ENCODE results near the gene REXO4. TPM values are rescaled to one million over a fixed set of nuclear protein-coding genes. Genes with fewer than 3 reads are reported as not detected.
"Not testable (repeated sequence)": the region's sequence is repeated elsewhere in the genome, so short reads cannot be mapped to it uniquely, and the experiment has no call there.

The REXO4 gene
- total RNA-seq, 1 donor from 2014 or later: 22.5 TPM

GRCh38 chr9:133396952-133397351 is 20.9 kb downstream of the REXO4 start:
- Histone ChIP-seq H3K4me2 (ENCODE audit: low read length) (no peak overlapping the region), H2AFZ (ENCODE audit: low read depth, low read length) (no peak overlapping the region), H3K27ac (ENCODE audit: low read depth, low read length) (no peak overlapping the region), H3K27me3 (ENCODE audit: insufficient read depth, low read length) (peaks cover 2% of the 10 kb centered on the region), H3K79me2 (ENCODE audit: insufficient read depth, low read length) (no peaks in the 10 kb centered on the region), H3K4me1 (ENCODE audit: insufficient read depth, low read length) (no peaks in the 10 kb centered on the region), H3K36me3 (ENCODE audit: insufficient read depth, low read length) (no peaks in the 10 kb centered on the region), H4K20me1 (ENCODE audit: insufficient read depth, low read length) (peaks cover 2% of the 10 kb centered on the region), H3K9ac (ENCODE audit: low read length) (no peak overlapping the region), H3K4me3 (ENCODE audit: insufficient read depth, low read depth, low read length) (no peak overlapping the region), H3K9me3 (ENCODE audit: insufficient read depth, low read depth, low read length) (no peaks in the 10 kb centered on the region)
- Mint-ChIP-seq H3K27ac (ENCODE audit: unreplicated experiment) (no peak overlapping the region), H3K4me1 (ENCODE audit: low read depth, unreplicated experiment) (no peaks in the 10 kb centered on the region), H3K4me3 (ENCODE audit: unreplicated experiment) (no peak overlapping the region), H3K27me3 (ENCODE audit: low read depth, unreplicated experiment) (peaks cover 38% of the 10 kb centered on the region), H3K36me3 (ENCODE audit: low read depth, unreplicated experiment) (no peaks in the 10 kb centered on the region), H3K9me3 (ENCODE audit: unreplicated experiment) (no peaks in the 10 kb centered on the region)
- TF ChIP-seq CTCF (IDR thresholded peaks at IDR 0.05; ENCODE audit: insufficient read depth, low read depth, low read length): no peak
- TF ChIP-seq EZH2 (IDR thresholded peaks at IDR 0.05; ENCODE audit: insufficient read depth, low read length): no peak
- FAIRE-seq (no peak), DNase-seq (ENCODE audit: low read depth) (no peak)

- Histone ChIP-seq H2AFZ (ENCODE audit: low read depth, low read length) (no peak overlapping the region), H3K27ac (ENCODE audit: low read depth, low read length) (no peak overlapping the region), H3K36me3 (ENCODE audit: insufficient read depth, low read length) (no peaks in the 10 kb centered on the region), H3K27me3 (ENCODE audit: insufficient read depth, low read length) (peaks cover 2% of the 10 kb centered on the region), H3K4me3 (ENCODE audit: insufficient read depth, low read depth, low read length) (no peak overlapping the region), H4K20me1 (ENCODE audit: insufficient read depth, low read length) (no peaks in the 10 kb centered on the region), H3K4me2 (ENCODE audit: low read length) (no peak overlapping the region), H3K79me2 (ENCODE audit: insufficient read depth, low read length) (no peaks in the 10 kb centered on the region), H3K9ac (ENCODE audit: low read length) (no peak overlapping the region), H3K4me1 (ENCODE audit: insufficient read depth, low read length) (no peaks in the 10 kb centered on the region), H3K9me3 (ENCODE audit: insufficient read depth, low read depth, low read length) (no peaks in the 10 kb centered on the region)
- FAIRE-seq (no peak), DNase-seq (ENCODE audit: low read depth) (no peak)
- Mint-ChIP-seq H3K4me3 (ENCODE audit: unreplicated experiment) (no peak overlapping the region), H3K27me3 (ENCODE audit: low read depth, unreplicated experiment) (peaks cover 48% of the 10 kb centered on the region), H3K36me3 (ENCODE audit: low read depth, unreplicated experiment) (no peaks in the 10 kb centered on the region), H3K4me1 (ENCODE audit: low read depth, unreplicated experiment) (no peaks in the 10 kb centered on the region), H3K9me3 (ENCODE audit: unreplicated experiment) (no peaks in the 10 kb centered on the region), H3K27ac (ENCODE audit: unreplicated experiment) (no peak overlapping the region)
- no peak for TF ChIP-seq CTCF (IDR thresholded peaks at IDR 0.05; ENCODE audit: insufficient read depth, low read depth, low read length)
- TF ChIP-seq EZH2 (IDR thresholded peaks at IDR 0.05; ENCODE audit: insufficient read depth, low read length): no peak
These were observed 23.0 kb downstream of the REXO4 start for GRCh38 chr9:133394687-133395271.

- no peak overlapping the region for H3K4me3 ChIP-seq (ENCODE audit: insufficient read depth, low read depth, low read length)
- H3K36me3 Mint-ChIP-seq (ENCODE audit: low read depth, unreplicated experiment): no peaks in the 10 kb centered on the region
- TF ChIP-seq EZH2 (IDR thresholded peaks at IDR 0.05; ENCODE audit: insufficient read depth, low read length): no peak
- no peak for TF ChIP-seq CTCF (IDR thresholded peaks at IDR 0.05; ENCODE audit: insufficient read depth, low read depth, low read length)
- no peak overlapping the region for H3K4me2 ChIP-seq (ENCODE audit: low read length)
- FAIRE-seq: no peak
- no peaks in the 10 kb centered on the region for H3K79me2 ChIP-seq (ENCODE audit: insufficient read depth, low read length)
- no peaks in the 10 kb centered on the region for H3K9me3 Mint-ChIP-seq (ENCODE audit: unreplicated experiment)
- no peaks in the 10 kb centered on the region for H3K4me1 ChIP-seq (ENCODE audit: insufficient read depth, low read length)
- H3K4me3 Mint-ChIP-seq (ENCODE audit: unreplicated experiment): no peak overlapping the region
- H3K9me3 ChIP-seq (ENCODE audit: insufficient read depth, low read depth, low read length): no peaks in the 10 kb centered on the region
- no peaks in the 10 kb centered on the region for H3K36me3 ChIP-seq (ENCODE audit: insufficient read depth, low read length)
- peaks cover 2% of the 10 kb centered on the region for H3K27me3 ChIP-seq (ENCODE audit: insufficient read depth, low read length)
- H3K4me1 Mint-ChIP-seq (ENCODE audit: low read depth, unreplicated experiment): no peaks in the 10 kb centered on the region
- DNase-seq (ENCODE audit: low read depth): no peak
- H3K27ac ChIP-seq (ENCODE audit: low read depth, low read length): no peak overlapping the region
- no peaks in the 10 kb centered on the region for H4K20me1 ChIP-seq (ENCODE audit: insufficient read depth, low read length)
- no peak overlapping the region for H3K9ac ChIP-seq (ENCODE audit: low read length)
- no peak overlapping the region for H2AFZ ChIP-seq (ENCODE audit: low read depth, low read length)
- peaks cover 55% of the 10 kb centered on the region for H3K27me3 Mint-ChIP-seq (ENCODE audit: low read depth, unreplicated experiment)
- no peak overlapping the region for H3K27ac Mint-ChIP-seq (ENCODE audit: unreplicated experiment)
These were observed 24.4 kb downstream of the REXO4 start for GRCh38 chr9:133393399-133393798.

GRCh38 chr9:133392308-133392707 is 25.5 kb downstream of the REXO4 start:
- not testable (repeated sequence) for H4K20me1 ChIP-seq (ENCODE audit: insufficient read depth, low read length); H3K36me3 ChIP-seq (ENCODE audit: insufficient read depth, low read length); H3K4me3 Mint-ChIP-seq (ENCODE audit: unreplicated experiment); H3K4me1 Mint-ChIP-seq (ENCODE audit: low read depth, unreplicated experiment); H3K27ac ChIP-seq (ENCODE audit: low read depth, low read length); H3K27me3 ChIP-seq (ENCODE audit: insufficient read depth, low read length); H3K9ac ChIP-seq (ENCODE audit: low read length); H3K9me3 ChIP-seq (ENCODE audit: insufficient read depth, low read depth, low read length); H3K4me1 ChIP-seq (ENCODE audit: insufficient read depth, low read length); H3K4me2 ChIP-seq (ENCODE audit: low read length); H3K27ac Mint-ChIP-seq (ENCODE audit: unreplicated experiment); FAIRE-seq; H3K36me3 Mint-ChIP-seq (ENCODE audit: low read depth, unreplicated experiment); DNase-seq (ENCODE audit: low read depth); H2AFZ ChIP-seq (ENCODE audit: low read depth, low read length); H3K79me2 ChIP-seq (ENCODE audit: insufficient read depth, low read length); H3K9me3 Mint-ChIP-seq (ENCODE audit: unreplicated experiment); H3K4me3 ChIP-seq (ENCODE audit: insufficient read depth, low read depth, low read length)
- peaks cover 54% of the 10 kb centered on the region for H3K27me3 Mint-ChIP-seq (ENCODE audit: low read depth, unreplicated experiment)

Measured in astrocyte (in vitro differentiated cells and primary cell).